Erythroblast (primary cell): ENCODE data around the gene SALL2.

ENCODE experiments used
- GATA1 ChIP-seq: IDR thresholded peaks from 2 replicates; pipeline ENCODE4 v1.6.1; 2011; ENCODE audit warnings: low read depth, mild to moderate bottlenecking, control low read depth, low read length, moderate library complexity
- POLR2A ChIP-seq: IDR thresholded peaks from 2 replicates; pipeline ENCODE4 v1.6.1; 2011; ENCODE audit warnings: mild to moderate bottlenecking, low read length

DNA sequence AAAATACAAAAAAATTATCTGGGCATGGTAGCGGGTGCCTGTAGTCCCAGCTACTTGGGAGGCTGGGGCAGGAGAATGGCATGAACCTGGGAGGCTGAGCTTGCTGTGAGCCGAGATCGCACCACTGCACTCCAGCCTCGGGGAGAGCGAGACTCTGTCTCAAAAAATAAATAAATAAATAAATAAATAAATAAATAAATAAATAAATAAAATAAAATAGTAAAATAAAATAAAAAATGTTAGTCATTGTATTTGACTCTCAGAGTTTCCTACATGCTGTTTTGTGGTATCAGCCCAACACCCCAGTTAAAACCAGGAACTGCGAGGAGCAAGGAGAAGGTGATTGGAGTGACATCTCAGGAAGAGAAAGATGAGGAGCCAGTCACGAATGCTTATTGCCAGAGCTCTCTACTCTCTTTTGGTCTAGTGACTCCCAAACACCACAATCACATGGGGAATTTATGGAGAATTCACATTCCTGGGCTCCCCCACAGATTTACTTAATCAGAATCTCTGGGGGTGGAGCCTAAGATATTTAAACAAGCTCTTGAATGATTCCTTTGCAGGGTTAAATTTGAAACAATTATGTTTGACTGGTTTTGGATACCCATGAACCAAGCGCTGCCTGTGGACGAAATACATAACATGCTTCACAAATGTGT, 15.4 kb upstream of the SALL2 start:
- no peak for TF ChIP-seq POLR2A
- TF ChIP-seq GATA1 = no peak
